Right ventricle myocardium superior (tissue), 1 donor: ENCODE data around the gene RPS6KC1. TPM values are rescaled to one million over a fixed set of nuclear protein-coding genes. Genes with fewer than 3 reads are reported as not detected.
"Not testable (repeated sequence)": the region's sequence is repeated elsewhere in the genome, so short reads cannot be mapped to it uniquely, and the experiment has no call there.

Experiments used
- ATAC-seq: fragments of 200-7000 bp; cut with Tn5 transposase; one replicate; pipeline ENCODE4 v1.9.1; 2020; ENCODE audit warnings: mild to moderate bottlenecking; ENCODE audit not compliant: poor library complexity
- DNase-seq: peaks from one replicate; pipeline ENCODE4 v3.0.0-alpha.2; 2020
- intact Hi-C: fragments of 100-400 bp; cut with DNase I; formaldehyde crosslinking; loops from one replicate; pipeline ENCODE4 v1.11.2; 2022
- total RNA-seq: library from RNA; stranded (reverse); fragmentation: NEBNext Ultra II Directional; extraction: Animal tissue kit (Norgen Biotek cat#: 25700); gene quantifications from one replicate; pipeline ENCODE4 v1.2.1, GENCODE V29; 2021
- donor health status: DM: no; HTN: yes; CAD: no; lungs with severe emphysema.

RPS6KC1 gene
- total RNA-seq, 1 donor from 2014 or later, result 9.7 TPM

DNA sequence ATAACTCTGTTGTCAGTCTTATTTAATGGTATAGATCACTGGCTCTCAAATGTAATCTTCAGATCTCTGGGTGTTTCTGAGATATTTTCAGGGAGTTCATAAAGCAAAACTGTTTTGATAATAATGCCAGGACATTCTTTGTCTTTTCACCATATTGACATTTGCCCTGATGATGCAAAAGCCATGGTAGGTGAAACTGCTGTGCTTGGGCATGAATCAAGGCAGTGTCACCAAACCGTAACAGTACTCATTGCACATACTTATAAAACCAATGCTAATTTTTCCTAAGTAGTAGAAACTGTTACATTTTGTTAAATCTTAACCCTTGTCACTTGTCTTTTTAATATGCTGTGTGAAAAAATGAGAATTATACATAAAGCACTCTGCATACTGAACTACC is 76.0 kb downstream of the RPS6KC1 start:
- ATAC-seq, result no peak
- no peak for DNase-seq
- intact Hi-C loops, result no loop called here

- no peak for ATAC-seq
- DNase-seq, result no peak
These were observed 81.0 kb downstream of the RPS6KC1 start for GRCh38 chr1:213131851-213132655.

DNA sequence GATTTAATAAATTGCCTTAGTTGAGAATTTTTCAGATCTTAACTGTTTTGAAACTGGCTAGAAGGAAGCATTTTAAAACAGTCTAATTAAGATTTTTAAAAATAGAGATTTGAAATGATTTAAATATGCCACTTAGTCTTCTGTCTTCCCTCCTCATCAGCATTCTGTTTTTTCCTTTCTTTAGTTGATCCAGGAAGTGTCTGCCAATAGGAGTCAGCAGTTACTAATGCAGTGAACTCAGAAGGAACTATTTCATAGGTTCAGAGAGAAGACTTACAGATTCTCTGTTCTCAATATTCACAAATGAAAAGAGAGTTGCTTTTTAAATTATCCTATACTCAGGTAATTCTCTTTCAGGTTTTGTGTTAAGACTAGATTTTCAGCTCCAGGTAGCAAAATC is 84.5 kb downstream of the RPS6KC1 start:
- ATAC-seq, result no peak
- no peak for DNase-seq
- intact Hi-C loops, result no loop called here

More at GRCh38 chr1:213131851-213132655, 81.0 kb downstream of the RPS6KC1 start:
- intact Hi-C loops, result no loop called here

GRCh38 chr1:213136190-213136917 is 85.3 kb downstream of the RPS6KC1 start:
- intact Hi-C loops, result no loop called here
- ATAC-seq, result no peak
- no peak for DNase-seq

DNA sequence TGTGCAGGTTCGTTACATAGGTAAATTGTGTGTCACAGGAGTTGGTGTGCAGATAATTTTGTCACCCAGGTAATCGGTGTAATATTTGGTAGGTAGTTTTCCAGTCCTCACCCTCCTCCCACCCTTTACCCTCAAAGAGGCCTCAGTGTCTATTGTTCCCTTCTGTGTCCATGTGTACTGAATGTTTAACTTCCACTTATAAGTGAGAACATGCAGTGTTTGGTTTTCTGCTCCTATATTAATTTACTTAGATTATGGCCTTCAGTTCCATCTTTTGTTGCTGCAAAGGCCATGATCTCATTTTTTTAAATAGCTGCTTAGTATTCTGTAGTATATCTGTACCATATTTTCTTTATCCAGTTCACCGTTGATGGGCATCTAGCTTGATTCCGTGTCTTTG is 87.3 kb downstream of the RPS6KC1 start:
- DNase-seq (no peak), ATAC-seq (no peak)
- intact Hi-C loops, result no loop called here

- ATAC-seq (no peak), DNase-seq (no peak)
- intact Hi-C loops, result no loop called here
These were observed 87.9 kb downstream of the RPS6KC1 start for GRCh38 chr1:213138892-213139291.

GRCh38 chr1:213148905-213149304 is 97.9 kb downstream of the RPS6KC1 start:
- DNase-seq (no peak), ATAC-seq (no peak)
- intact Hi-C loops, result no loop called here

DNA sequence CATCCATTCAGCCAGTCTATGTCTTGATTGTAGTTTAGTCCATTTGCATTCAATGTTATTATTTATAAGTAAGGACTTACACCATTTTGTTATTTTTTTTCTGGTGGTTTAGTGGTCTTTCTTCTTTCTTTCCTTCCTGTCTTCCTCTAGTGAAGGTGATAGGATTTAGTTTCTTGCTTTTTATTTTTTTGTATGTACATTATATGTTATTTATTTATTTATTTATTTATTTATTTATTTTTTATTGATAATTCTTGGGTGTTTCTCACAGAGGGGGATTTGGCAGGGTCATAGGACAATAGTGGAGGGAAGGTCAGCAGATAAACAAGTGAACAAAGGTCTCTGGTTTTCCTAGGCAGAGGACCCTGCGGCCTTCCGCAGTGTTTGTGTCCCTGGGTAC is 99.0 kb downstream of the RPS6KC1 start:
- ATAC-seq, DNase-seq, intact Hi-C loops: not testable (repeated sequence)

DNA sequence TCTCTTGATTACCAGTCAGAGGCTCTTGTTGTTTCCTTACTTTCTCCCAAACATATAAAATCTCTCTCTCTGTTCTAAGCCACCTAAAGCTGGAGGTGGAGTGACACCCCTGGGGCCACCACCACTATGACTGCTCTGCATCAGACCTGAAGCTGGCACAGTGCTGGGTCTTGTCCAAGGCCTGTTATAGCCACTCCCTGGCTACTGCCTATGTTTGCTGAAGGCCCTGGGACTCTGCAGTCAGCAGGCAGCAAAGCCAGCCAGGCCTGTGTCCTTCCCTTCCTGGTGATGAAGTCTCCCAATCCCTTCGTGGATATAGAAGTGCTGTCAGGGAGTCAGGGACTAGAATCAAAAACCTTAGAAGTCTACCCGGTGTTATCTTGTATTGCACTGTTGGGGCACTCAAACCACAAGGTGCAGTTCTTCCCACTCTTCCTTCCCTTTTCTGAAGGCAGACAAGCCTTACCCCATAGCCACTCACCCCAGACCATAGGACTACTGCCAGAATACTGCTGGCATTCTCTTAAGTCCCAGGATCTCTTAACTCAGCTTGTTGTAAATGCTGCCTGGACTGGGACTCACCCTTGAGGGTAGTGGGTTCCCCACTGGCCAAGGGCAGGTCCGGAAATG is 103.1 kb downstream of the RPS6KC1 start:
- DNase-seq (no peak), ATAC-seq (no peak)
- intact Hi-C loops, result no loop called here

DNA sequence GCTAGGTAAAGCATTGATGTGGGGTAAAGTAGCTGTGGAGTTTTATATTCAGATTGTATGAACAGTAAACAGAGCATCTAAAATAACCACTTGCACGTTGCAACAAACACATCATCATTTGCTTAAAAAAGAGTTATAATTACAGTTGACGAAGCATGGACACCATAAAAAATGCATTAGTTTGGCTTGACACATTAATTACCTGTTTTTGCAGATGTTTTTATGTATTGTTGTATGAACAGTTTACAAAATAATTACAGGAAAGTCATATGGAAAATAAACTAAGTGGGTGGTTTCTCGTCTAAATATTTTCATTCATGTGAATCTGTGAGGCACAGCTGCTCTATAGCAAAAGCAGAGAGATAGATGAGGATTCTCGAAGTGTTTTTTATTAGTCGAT is 108.3 kb downstream of the RPS6KC1 start:
- intact Hi-C loops, result no loop called here
- DNase-seq (no peak), ATAC-seq (no peak)

DNA sequence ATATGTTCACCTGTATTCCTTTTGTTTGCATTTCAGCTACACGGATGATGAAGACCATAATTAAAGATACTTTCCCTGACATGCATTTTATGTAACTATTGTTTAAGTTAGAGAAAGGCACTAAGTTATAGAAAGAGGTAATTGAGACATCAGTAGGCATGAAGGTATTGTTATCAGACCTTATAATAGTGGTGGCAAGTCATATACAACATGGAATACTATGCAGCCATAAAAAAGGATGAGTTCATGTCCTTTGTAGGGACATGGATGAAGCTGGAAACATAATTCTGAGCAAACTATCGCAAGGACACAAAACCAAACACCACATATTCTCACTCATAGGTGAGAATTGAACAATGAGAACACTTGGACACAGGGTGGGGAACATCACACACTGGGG is 109.4 kb downstream of the RPS6KC1 start:
- intact Hi-C loops, ATAC-seq, DNase-seq: not testable (repeated sequence)

GRCh38 chr1:213162338-213162737 is 111.3 kb downstream of the RPS6KC1 start:
- peak; percentile 70 for ATAC-seq
- no peak for DNase-seq
- intact Hi-C loops, result no loop called here

DNA sequence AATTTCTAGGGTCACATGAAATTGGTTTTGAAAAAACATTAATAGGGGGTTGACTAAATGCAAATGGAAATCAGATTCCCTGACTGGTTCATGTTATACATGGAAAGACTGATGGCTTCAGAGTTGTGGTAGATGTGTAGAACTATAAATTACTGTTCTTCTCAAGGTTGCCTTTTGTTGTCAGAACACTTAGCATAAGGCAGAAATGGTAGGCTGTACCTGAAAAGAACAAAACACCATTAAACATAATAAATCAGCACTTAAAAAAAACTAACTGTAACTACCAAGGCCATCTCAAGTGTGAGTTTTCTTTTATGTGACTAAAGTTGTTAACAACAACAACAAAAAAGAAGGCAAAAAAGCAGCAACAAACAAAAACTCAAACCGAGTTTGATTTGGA is 111.8 kb downstream of the RPS6KC1 start:
- DNase-seq (no peak), ATAC-seq (no peak)
- intact Hi-C loops, result no loop called here

DNA sequence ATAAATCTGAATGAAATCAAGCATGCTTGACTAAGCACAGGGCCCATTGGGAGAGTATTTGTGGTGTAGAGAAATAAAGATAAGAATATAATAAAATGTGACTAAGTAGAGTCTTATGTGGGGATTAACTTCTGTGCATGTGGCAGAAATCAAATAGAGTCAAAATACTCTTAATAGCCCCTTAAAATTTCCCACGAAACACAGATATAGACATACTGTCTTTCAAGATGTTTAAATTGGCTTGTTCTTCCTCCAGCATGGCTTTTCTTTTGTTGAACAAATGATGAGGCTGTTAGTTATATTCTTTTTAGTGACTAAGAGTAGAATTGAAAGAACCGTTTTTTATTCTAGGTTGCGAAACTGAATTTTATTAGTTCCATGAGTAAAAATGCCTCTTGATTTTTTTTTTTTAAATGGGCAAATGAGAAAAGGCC is 112.3 kb downstream of the RPS6KC1 start:
- intact Hi-C loops, result no loop called here
- DNase-seq (no peak), ATAC-seq (no peak)

DNA sequence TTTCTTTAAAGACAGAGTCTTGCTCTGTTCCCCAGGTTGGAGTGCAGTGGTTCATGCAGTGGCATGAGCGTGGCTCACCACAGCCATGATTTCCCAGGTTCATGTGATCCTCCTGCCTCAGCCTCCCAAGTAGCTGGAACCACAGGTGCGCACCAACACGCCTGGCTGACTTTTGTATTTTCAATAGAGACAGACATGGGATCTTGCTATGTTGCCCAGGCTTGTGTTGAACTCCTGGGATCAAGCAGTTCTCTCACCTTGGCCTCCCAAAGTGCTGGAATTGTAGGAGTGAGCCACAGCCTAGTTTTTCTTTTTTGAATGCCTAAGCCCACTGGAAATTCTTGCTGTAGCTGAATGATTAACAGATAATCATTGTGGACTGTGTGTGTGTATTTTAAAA is 113.5 kb downstream of the RPS6KC1 start:
- intact Hi-C loops, result no loop called here
- DNase-seq (no peak), ATAC-seq (no peak)

- no peak for DNase-seq
- peak; percentile 81 for ATAC-seq
- intact Hi-C loops, result no loop called here
These were observed 115.8 kb downstream of the RPS6KC1 start for GRCh38 chr1:213166852-213167251.

GRCh38 chr1:213171711-213172110 is 120.7 kb downstream of the RPS6KC1 start:
- ATAC-seq (no peak), DNase-seq (no peak)
- intact Hi-C loops, result no loop called here

DNA sequence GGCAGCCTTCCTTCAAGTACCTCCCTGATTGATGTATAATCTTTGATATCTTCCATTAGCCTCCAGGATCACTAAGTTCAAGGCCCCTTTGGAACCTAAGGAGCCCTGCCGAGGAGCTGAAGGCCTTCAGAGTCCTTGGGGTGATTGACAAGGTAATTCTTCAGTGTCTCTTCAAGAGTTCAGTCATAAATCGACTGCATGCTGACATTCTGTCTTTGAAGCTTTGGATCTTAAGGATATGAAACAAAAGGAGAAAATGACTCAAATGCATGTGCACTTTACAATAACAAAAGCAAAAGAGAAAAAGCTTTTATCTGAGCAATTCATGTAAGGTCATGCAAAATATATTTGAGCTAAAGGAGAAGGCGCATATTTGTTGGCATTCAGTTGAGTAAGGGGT is 125.3 kb downstream of the RPS6KC1 start:
- DNase-seq (no peak), ATAC-seq (no peak)
- intact Hi-C loops, result no loop called here

DNA sequence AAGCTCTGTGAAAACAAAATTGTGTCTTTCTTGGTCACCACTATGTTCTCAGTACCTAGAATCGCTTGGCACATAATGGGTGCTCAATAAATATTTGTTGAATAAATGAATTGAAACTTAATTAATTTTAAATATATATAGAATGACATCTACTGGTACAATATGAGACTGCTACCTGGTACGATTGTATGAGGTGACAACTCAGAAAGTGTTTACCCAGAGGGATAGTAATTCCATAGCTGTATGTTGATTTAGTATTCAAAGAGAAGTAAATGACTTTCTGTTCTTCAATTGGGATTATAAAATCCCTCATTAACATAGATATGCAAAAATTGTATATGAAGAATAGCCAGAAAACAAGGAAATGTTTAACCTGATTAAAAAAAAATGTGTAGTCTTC is 128.7 kb downstream of the RPS6KC1 start:
- ATAC-seq (no peak), DNase-seq (no peak)
- intact Hi-C loops, result no loop called here

GRCh38 chr1:213180833-213181232 is 129.8 kb downstream of the RPS6KC1 start:
- ATAC-seq, result no peak
- intact Hi-C loops, result no loop called here
- DNase-seq, result no peak
